Trophoblast cell (in vitro differentiated cells and primary cell): ENCODE results near the gene EXTL1.

Experiments used
- DNase-seq, 2 donors: peaks; one replicate each; pipeline ENCODE4 v3.0.0-alpha.2; 2016
- H2AFZ ChIP-seq: 2 replicates; pipeline ENCODE4 v1.6.1; 2013; ENCODE audit warnings: low read length, moderate library complexity, mild to moderate bottlenecking; ENCODE audit not compliant: insufficient read depth, poor library complexity
- H2AK5ac ChIP-seq: 2 replicates; pipeline ENCODE4 v1.6.1; 2013; ENCODE audit warnings: mild to moderate bottlenecking, low read length
- H2BK120ac ChIP-seq: 2 replicates; pipeline ENCODE4 v1.6.1; 2013; ENCODE audit warnings: low read length, mild to moderate bottlenecking, moderate library complexity; ENCODE audit not compliant: insufficient read depth, poor library complexity
- H2BK12ac ChIP-seq: 2 replicates; pipeline ENCODE4 v1.6.1; 2013; ENCODE audit warnings: mild to moderate bottlenecking, low read length, moderate library complexity
- H2BK5ac ChIP-seq: 2 replicates; pipeline ENCODE4 v1.6.1; 2013; ENCODE audit warnings: low read length, low read depth, moderate library complexity, mild to moderate bottlenecking; ENCODE audit not compliant: poor library complexity
- H3K14ac ChIP-seq: 2 replicates; pipeline ENCODE4 v1.6.1; 2013; ENCODE audit warnings: mild to moderate bottlenecking, low read length
- H3K18ac ChIP-seq: 2 replicates; pipeline ENCODE4 v1.6.1; 2013; ENCODE audit warnings: mild to moderate bottlenecking, low read length
- H3K23ac ChIP-seq: 2 replicates; pipeline ENCODE4 v1.6.1; 2013; ENCODE audit warnings: low read length
- H3K27ac ChIP-seq: 2 replicates; pipeline ENCODE4 v1.5.1; 2013; ENCODE audit warnings: low read depth, mild to moderate bottlenecking, inconsistent platforms, low read length, moderate library complexity
- H3K27me3 ChIP-seq: 2 replicates; pipeline ENCODE4 v1.6.1; 2013; ENCODE audit warnings: inconsistent platforms, mild to moderate bottlenecking, low read length, moderate library complexity; ENCODE audit not compliant: insufficient read depth
- H3K36me3 ChIP-seq, 2 experiments: 1 replicate in 1 of 2; 2 replicates in 1 of 2; pipeline ENCODE4 v1.6.1; 2013; ENCODE audit warnings: low read length in 2 of 2, mild to moderate bottlenecking in 2 of 2, moderate library complexity in 1 of 2; ENCODE audit not compliant: insufficient read depth in 2 of 2, control insufficient read depth in 1 of 2
- H3K4ac ChIP-seq: 2 replicates; pipeline ENCODE4 v1.6.1; 2013; ENCODE audit warnings: low read depth, mild to moderate bottlenecking, low read length, moderate library complexity
- H3K4me1 ChIP-seq, 2 experiments: 1 replicate in 1 of 2; 2 replicates in 1 of 2; pipeline ENCODE4 v1.6.1; 2013; ENCODE audit warnings: low read length in 2 of 2, mild to moderate bottlenecking in 2 of 2, moderate library complexity in 1 of 2; ENCODE audit not compliant: insufficient read depth in 2 of 2, control insufficient read depth in 1 of 2
- H3K4me2 ChIP-seq: 2 replicates; pipeline ENCODE4 v1.6.1; 2013; ENCODE audit warnings: inconsistent platforms, mild to moderate bottlenecking, low read length, moderate library complexity
- H3K4me3 ChIP-seq: 2 replicates; pipeline ENCODE4 v1.5.1; 2013; ENCODE audit warnings: mild to moderate bottlenecking, low read depth, low read length, inconsistent platforms
- H3K79me1 ChIP-seq: one replicate; pipeline ENCODE4 v1.6.1; 2013; ENCODE audit warnings: low read length
- H3K79me2 ChIP-seq: 2 replicates; pipeline ENCODE4 v1.6.1; 2013; ENCODE audit warnings: low read length, mild to moderate bottlenecking; ENCODE audit not compliant: control insufficient read depth, insufficient read depth, poor library complexity
- H3K9ac ChIP-seq: 2 replicates; pipeline ENCODE4 v1.6.1; 2013; ENCODE audit warnings: mild to moderate bottlenecking, low read length
- H3K9me3 ChIP-seq: 2 replicates; pipeline ENCODE4 v1.6.1; 2013; ENCODE audit warnings: low read depth, mild to moderate bottlenecking, control low read depth, inconsistent platforms, low read length; ENCODE audit not compliant: insufficient read depth
- H4K12ac ChIP-seq: 2 replicates; pipeline ENCODE4 v1.6.1; 2013; ENCODE audit warnings: low read depth, mild to moderate bottlenecking, low read length, moderate library complexity
- H4K8ac ChIP-seq: 2 replicates; pipeline ENCODE4 v1.6.1; 2013; ENCODE audit warnings: low read depth, mild to moderate bottlenecking, low read length, moderate library complexity
- H4K91ac ChIP-seq: one replicate; pipeline ENCODE4 v1.6.1; 2013; ENCODE audit warnings: low read depth, mild to moderate bottlenecking, low read length, moderate library complexity
- WGBS: extraction: QIAGEN DNeasy Blood & Tissue Kit; methylation state at CpG from one replicate; pipeline ENCODE4 v1.1.7; 2013; ENCODE audit warnings: missing lambda C conversion rate; ENCODE audit not compliant: insufficient read length, insufficient coverage; ENCODE audit errors: extremely low coverage; 5-methylcytosine and 5-hydroxymethylcytosine counted together

The EXTL1 gene

GRCh38 chr1:26034504-26035202 lies 13.1 kb downstream of the EXTL1 start:
- no CpG with 5 or more reads among the region's 15 CpGs for WGBS
- Histone ChIP-seq H2AFZ (peak overlapping the region; percentile 90), H3K79me1 (peaks cover 2% of the 10 kb centered on the region), H2AK5ac (no peak overlapping the region), H3K9ac (peak overlapping the region; percentile 11), H4K91ac (peak overlapping the region; percentile 9), H3K23ac (no peak overlapping the region), H3K4me3 (peak overlapping the region; percentile 69), H3K4ac (no peak overlapping the region), H3K4me1 (peaks cover 14 to 16% of the 10 kb centered on the region in 2 experiments), H4K8ac (peak overlapping the region; percentile 76), H2BK12ac (no peak overlapping the region), H2BK5ac (no peak overlapping the region), H3K36me3 (no peaks in the 10 kb centered on the region), H3K4me2 (peak overlapping the region; percentile 100), H3K27me3 (no peaks in the 10 kb centered on the region), H3K18ac (no peak overlapping the region), H3K79me2 (no peaks in the 10 kb centered on the region), H3K9me3 (no peaks in the 10 kb centered on the region), H3K14ac (peak overlapping the region; percentile 25), H4K12ac (peak overlapping the region; percentile 38), H2BK120ac (no peak overlapping the region), H3K27ac (no peak overlapping the region)
- DNase-seq, result peak in 1 of 2 donors; percentile 43

DNA sequence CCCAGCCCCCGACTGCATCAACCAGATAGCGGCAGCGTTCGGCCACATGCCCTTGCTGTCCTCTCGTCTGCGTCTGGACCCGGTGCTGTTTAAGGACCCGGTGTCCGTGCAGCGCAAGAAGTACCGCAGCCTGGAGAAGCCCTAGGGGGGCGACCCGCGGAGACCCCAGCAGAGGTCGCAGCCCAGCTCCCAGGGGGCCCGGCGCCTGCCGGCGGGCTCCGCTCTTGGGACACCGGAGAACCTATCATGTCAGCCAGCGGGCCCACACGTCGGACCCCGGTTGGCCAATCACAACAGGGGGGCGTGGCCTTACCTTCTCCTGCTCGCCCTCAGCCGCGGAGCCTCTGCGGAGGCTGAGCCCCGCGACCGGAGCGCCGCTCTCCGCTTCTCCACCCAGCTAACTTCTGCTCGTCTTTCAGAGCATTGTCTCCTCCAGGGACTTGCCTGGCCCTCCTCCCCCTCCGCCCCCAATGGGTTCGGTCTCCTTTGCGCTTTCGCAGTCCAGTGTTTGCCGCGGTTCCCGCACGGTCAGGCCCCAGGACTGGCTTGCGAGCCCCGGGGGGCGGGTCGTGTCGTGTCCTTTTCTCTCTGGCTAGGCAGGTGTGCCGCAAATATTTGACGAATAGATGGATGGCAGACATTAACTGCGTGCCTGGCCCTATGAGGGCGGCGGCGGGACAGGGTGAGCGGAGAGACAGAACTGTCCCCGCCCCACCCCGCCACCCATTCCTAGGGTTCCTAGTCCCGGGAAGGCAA lies 13.8 kb downstream of the EXTL1 start:
- Histone ChIP-seq H3K14ac (peak overlapping the region; percentile 80), H2AFZ (peak overlapping the region; percentile 90), H3K36me3 (no peaks in the 10 kb centered on the region), H3K4ac (no peak overlapping the region), H3K4me2 (peak overlapping the region; percentile 100), H3K27me3 (no peaks in the 10 kb centered on the region), H3K79me2 (no peaks in the 10 kb centered on the region), H2BK120ac (no peak overlapping the region), H3K4me3 (peak overlapping the region; percentile 81), H4K91ac (peak overlapping the region; percentile 9), H3K79me1 (peaks cover 2% of the 10 kb centered on the region), H3K18ac (peak overlapping the region; percentile 55), H4K8ac (peak overlapping the region; percentile 76), H2BK5ac (no peak overlapping the region), H2BK12ac (no peak overlapping the region), H3K9me3 (no peaks in the 10 kb centered on the region), H2AK5ac (no peak overlapping the region), H3K27ac (no peak overlapping the region), H3K23ac (no peak overlapping the region), H3K4me1 (peaks cover 14 to 16% of the 10 kb centered on the region in 2 experiments), H3K9ac (peak overlapping the region; percentile 55), H4K12ac (peak overlapping the region; percentile 38)
- DNase-seq, result peak; percentile 92 to 96
- no CpG with 5 or more reads among the region's 60 CpGs for WGBS

DNA sequence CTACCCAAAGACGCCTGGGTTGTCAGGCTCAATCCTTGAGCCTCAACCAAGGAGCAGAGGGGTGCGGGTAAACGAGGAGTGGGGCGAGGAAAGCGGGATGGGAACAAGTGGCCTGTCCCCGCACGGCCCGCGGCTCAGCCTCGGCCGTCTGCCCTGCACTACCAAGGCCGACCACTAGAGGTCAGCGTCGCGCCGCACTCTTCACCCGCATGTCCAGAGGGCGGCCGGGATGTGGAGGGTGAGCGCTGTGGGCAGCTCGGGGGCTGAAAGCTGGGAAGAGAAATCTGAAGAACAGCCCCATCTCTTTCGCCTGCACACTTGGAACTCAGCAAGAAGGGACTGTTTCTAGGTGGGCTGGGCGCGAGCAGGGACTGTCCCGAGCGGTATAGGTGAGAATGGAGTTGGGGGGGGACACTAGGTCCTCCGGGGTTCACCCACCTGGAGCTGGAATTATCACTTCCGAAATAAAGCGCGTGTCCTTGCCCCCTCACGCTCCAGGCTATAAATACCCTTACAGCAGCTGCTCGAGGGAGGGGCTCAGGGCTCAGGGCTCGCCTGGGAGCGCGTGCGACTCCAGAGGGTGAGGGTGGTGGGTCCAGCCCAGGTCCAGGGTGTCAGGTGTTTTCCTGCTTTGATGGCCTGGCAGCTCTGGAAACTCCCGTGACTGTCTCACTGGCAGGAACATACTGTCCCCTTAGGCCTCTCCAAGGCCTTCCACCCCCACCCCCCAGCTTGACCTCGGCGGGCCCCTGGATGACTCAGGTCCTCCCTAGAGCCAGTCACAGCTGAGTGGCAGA lies 14.6 kb downstream of the EXTL1 start:
- WGBS, result no CpG with 5 or more reads among the region's 39 CpGs
- Histone ChIP-seq H3K4me2 (peak overlapping the region; percentile 100), H3K9me3 (no peaks in the 10 kb centered on the region)

GRCh38 chr1:26036756-26037281 lies 15.2 kb downstream of the EXTL1 start:
- Histone ChIP-seq H4K12ac (no peak overlapping the region), H4K91ac (no peak overlapping the region), H3K9me3 (no peaks in the 10 kb centered on the region), H3K36me3 (no peaks in the 10 kb centered on the region), H4K8ac (no peak overlapping the region), H3K4me3 (no peak overlapping the region), H2BK5ac (no peak overlapping the region), H3K4ac (no peak overlapping the region), H3K9ac (no peak overlapping the region), H2BK12ac (no peak overlapping the region), H3K4me2 (no peak overlapping the region), H2AK5ac (no peak overlapping the region), H3K79me1 (peaks cover 2% of the 10 kb centered on the region), H2BK120ac (no peak overlapping the region), H2AFZ (no peak overlapping the region), H3K4me1 (peaks cover 14 to 16% of the 10 kb centered on the region in 2 experiments), H3K23ac (no peak overlapping the region), H3K27ac (no peak overlapping the region), H3K14ac (no peak overlapping the region), H3K18ac (no peak overlapping the region), H3K27me3 (no peaks in the 10 kb centered on the region), H3K79me2 (no peaks in the 10 kb centered on the region)
- DNase-seq, result no peak
- no CpG with 5 or more reads among the region's 11 CpGs for WGBS

More for the DNA sequence above, 14.6 kb downstream of the EXTL1 start:
- peak; percentile 77 to 94 for DNase-seq
- peaks cover 2% of the 10 kb centered on the region for H3K79me1 ChIP-seq
- H3K4me1 ChIP-seq, result peaks cover 14 to 16% of the 10 kb centered on the region in 2 experiments
- no peaks in the 10 kb centered on the region for H3K79me2 ChIP-seq
- H4K12ac ChIP-seq, result no peak overlapping the region
- no peak overlapping the region for H3K18ac ChIP-seq
- H3K36me3 ChIP-seq, result no peaks in the 10 kb centered on the region
- H3K4me3 ChIP-seq, result peak overlapping the region; percentile 81
- no peak overlapping the region for H3K27ac ChIP-seq
- H2BK5ac ChIP-seq, result no peak overlapping the region
- H3K14ac ChIP-seq, result no peak overlapping the region
- H3K4ac ChIP-seq, result no peak overlapping the region
- H3K23ac ChIP-seq, result no peak overlapping the region
- peak overlapping the region; percentile 57 for H2AFZ ChIP-seq
- H2AK5ac ChIP-seq, result no peak overlapping the region
- H2BK120ac ChIP-seq, result no peak overlapping the region
- H3K27me3 ChIP-seq, result no peaks in the 10 kb centered on the region
- H4K8ac ChIP-seq, result peak overlapping the region; percentile 64
- no peak overlapping the region for H2BK12ac ChIP-seq
- H3K9ac ChIP-seq, result peak overlapping the region; percentile 15
- no peak overlapping the region for H4K91ac ChIP-seq
